ENCODE measurements around the gene GNA14. TPM values are rescaled to one million over a fixed set of nuclear protein-coding genes. Genes with fewer than 3 reads are reported as not detected.
"Not testable (repeated sequence)": the region's sequence is repeated elsewhere in the genome, so short reads cannot be mapped to it uniquely, and the experiment has no call there.

GNA14 gene
- total RNA-seq, 2 experiments from 2014 or later: 0.11 to 0.54 TPM

DNA sequence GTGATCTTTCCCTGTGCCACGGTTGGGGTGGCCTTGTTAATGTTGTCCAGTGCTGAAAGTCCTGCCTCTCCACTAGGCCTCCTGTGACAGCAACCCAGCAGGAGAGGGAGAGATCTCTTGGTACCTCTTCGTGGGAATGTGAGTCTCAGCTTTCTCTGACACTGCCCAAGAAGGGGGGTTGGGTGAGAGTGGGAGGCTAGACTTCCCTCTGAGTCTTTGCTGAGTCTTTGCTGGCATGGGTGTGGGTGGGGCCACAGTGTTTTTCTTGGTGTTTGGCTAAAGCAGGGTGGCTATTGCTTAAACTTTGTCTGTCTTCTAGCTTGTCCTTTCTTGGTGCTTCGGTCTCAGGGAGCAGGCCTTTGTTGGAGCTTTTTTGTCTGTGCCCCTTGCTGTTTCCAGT is 145.6 kb downstream of the GNA14 start:
- intact Hi-C loops (cut with DNase I, micrococcal nuclease): no loop called here
- ChIA-PET CTCF (no interaction called here), POLR2A (no interaction called here)
- H3K9me3 Mint-ChIP-seq (ENCODE audit: low read depth): no peaks in the 10 kb centered on the region
- H3K4me1 Mint-ChIP-seq: no peaks in the 10 kb centered on the region
- H3K36me3 Mint-ChIP-seq (ENCODE audit: low read depth): no peaks in the 10 kb centered on the region
- no peak for ATAC-seq
- no peaks in the 10 kb centered on the region for H3K27me3 Mint-ChIP-seq
- no peak overlapping the region for H3K4me3 Mint-ChIP-seq
- DNase-seq: no peak
- no peak overlapping the region for H3K27ac Mint-ChIP-seq

- H3K4me3 Mint-ChIP-seq: no peak overlapping the region
- H3K9me3 Mint-ChIP-seq (ENCODE audit: low read depth): no peaks in the 10 kb centered on the region
- intact Hi-C loops (cut with DNase I, micrococcal nuclease): no loop called here
- no peaks in the 10 kb centered on the region for H3K27me3 Mint-ChIP-seq
- H3K36me3 Mint-ChIP-seq (ENCODE audit: low read depth): no peaks in the 10 kb centered on the region
- CTCF ChIA-PET: interaction anchor here (0.9 to 2.8 kb wide), 2 partner anchors 11 to 37 kb away, joined by 3 to 12 read pairs; no protein-coding TSS in a partner anchor
- H3K4me1 Mint-ChIP-seq: no peaks in the 10 kb centered on the region
- no peak overlapping the region for H3K27ac Mint-ChIP-seq
- POLR2A ChIA-PET: no interaction called here
- no peak for ATAC-seq
- no peak for DNase-seq
Observed at GRCh38 chr9:77498891-77499290, 149.2 kb downstream of the GNA14 start.

- intact Hi-C loops (cut with DNase I, micrococcal nuclease): no loop called here
- Mint-ChIP-seq H3K36me3 (ENCODE audit: low read depth) (no peaks in the 10 kb centered on the region), H3K27ac (no peak overlapping the region), H3K9me3 (ENCODE audit: low read depth) (no peaks in the 10 kb centered on the region), H3K4me1 (no peaks in the 10 kb centered on the region), H3K4me3 (no peak overlapping the region), H3K27me3 (no peaks in the 10 kb centered on the region)
- DNase-seq (no peak), ATAC-seq (no peak)
- POLR2A ChIA-PET: no interaction called here
- CTCF ChIA-PET: interaction anchor here (0.9 to 2.8 kb wide), 4 partner anchors 9 to 42 kb away, joined by 3 to 12 read pairs (median 4); no protein-coding TSS in a partner anchor
Observed at GRCh38 chr9:77497322-77498198, 150.6 kb downstream of the GNA14 start.

- intact Hi-C loops (cut with DNase I, micrococcal nuclease): no loop called here
- DNase-seq (no peak), ATAC-seq (no peak)
- no peak overlapping the region for H3K27ac Mint-ChIP-seq
- H3K36me3 Mint-ChIP-seq (ENCODE audit: low read depth): no peaks in the 10 kb centered on the region
- ChIA-PET POLR2A (no interaction called here), CTCF (interaction anchor here (0.7 kb wide), 1 partner anchor 9 kb away, joined by 3 read pairs; no protein-coding TSS in a partner anchor)
- no peaks in the 10 kb centered on the region for H3K27me3 Mint-ChIP-seq
- no peaks in the 10 kb centered on the region for H3K4me1 Mint-ChIP-seq
- peaks cover 2% of the 10 kb centered on the region for H3K9me3 Mint-ChIP-seq (ENCODE audit: low read depth)
- no peak overlapping the region for H3K4me3 Mint-ChIP-seq
Observed at GRCh38 chr9:77495834-77496671, 152.1 kb downstream of the GNA14 start.

- intact Hi-C loops (cut with DNase I, micrococcal nuclease); H3K36me3 Mint-ChIP-seq (ENCODE audit: low read depth); H3K27ac Mint-ChIP-seq; DNase-seq; ATAC-seq; H3K9me3 Mint-ChIP-seq (ENCODE audit: low read depth); H3K27me3 Mint-ChIP-seq; H3K4me3 Mint-ChIP-seq: not testable (repeated sequence)
- H3K4me1 Mint-ChIP-seq: peaks cover 20% of the 10 kb centered on the region
- POLR2A ChIA-PET: interaction anchor here (1.2 kb wide), 1 partner anchor 14 kb away, joined by 4 read pairs; no protein-coding TSS in a partner anchor
- CTCF ChIA-PET: interaction anchor here (1.1 to 5.5 kb wide), 3 partner anchors 25 to 34 kb away, joined by 3 to 84 read pairs (median 6); no protein-coding TSS in a partner anchor
Observed at GRCh38 chr9:77490279-77490678, 157.8 kb downstream of the GNA14 start.

GRCh38 chr9:77489405-77490163 is 158.5 kb downstream of the GNA14 start:
- H3K27ac Mint-ChIP-seq: peak overlapping the region; percentile 62
- peak; percentile 51 for DNase-seq
- ATAC-seq; H3K27me3 Mint-ChIP-seq; H3K36me3 Mint-ChIP-seq (ENCODE audit: low read depth); H3K9me3 Mint-ChIP-seq (ENCODE audit: low read depth): not testable (repeated sequence)
- H3K4me3 Mint-ChIP-seq: peak overlapping the region; percentile 57
- H3K4me1 Mint-ChIP-seq: peaks cover 20% of the 10 kb centered on the region
- ChIA-PET CTCF (interaction anchor here (0.8 to 5.5 kb wide), 9 partner anchors 9 to 257 kb away, joined by 3 to 84 read pairs (median 6); no protein-coding TSS in a partner anchor), POLR2A (interaction anchor here (1.2 kb wide), 1 partner anchor 14 kb away, joined by 4 read pairs; no protein-coding TSS in a partner anchor)
- intact Hi-C loops (cut with DNase I, micrococcal nuclease): loop anchor here in 1 of 2 experiments (2.0 kb wide), 2 partner anchors 33 to 57 kb away; no protein-coding TSS in a partner anchor

GRCh38 chr9:77488439-77489126 is 159.5 kb downstream of the GNA14 start:
- H3K27me3 Mint-ChIP-seq: peaks cover 3% of the 10 kb centered on the region

DNA sequence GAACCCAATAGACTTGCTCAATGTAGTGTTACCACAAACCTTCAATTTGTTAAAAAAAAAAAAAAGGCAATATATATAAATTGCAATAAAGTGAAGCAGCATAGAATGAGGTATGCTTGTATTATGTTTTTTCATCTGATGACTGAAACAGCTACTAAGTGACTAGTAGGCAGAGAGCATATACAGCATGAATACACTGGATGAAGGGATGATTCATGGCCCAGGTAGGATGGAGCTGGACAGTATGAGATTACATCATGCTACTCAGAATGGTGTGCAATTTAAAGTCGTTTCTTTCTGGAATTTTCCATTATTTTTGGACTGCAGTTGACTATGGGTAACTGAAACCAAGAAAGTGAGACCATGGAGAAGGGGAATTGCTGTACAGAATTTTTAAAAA is 161.2 kb downstream of the GNA14 start:
- intact Hi-C loops (cut with DNase I, micrococcal nuclease): loop anchor here in 1 of 2 experiments (1.0 kb wide), 1 partner anchor 11 kb away; no protein-coding TSS in a partner anchor
- Mint-ChIP-seq H3K4me3 (no peak overlapping the region), H3K9me3 (ENCODE audit: low read depth) (peaks cover 7% of the 10 kb centered on the region), H3K36me3 (ENCODE audit: low read depth) (peaks cover 3% of the 10 kb centered on the region), H3K27ac (no peak overlapping the region), H3K27me3 (peaks cover 3% of the 10 kb centered on the region), H3K4me1 (peaks cover 20% of the 10 kb centered on the region)
- ATAC-seq (peak; percentile 90), DNase-seq (no peak)
- ChIA-PET POLR2A (no interaction called here), CTCF (interaction anchor here (0.6 to 5.5 kb wide), 7 partner anchors 9 to 773 kb away, joined by 3 to 84 read pairs (median 4); no protein-coding TSS in a partner anchor)

More at GRCh38 chr9:77488439-77489126, 159.5 kb downstream of the GNA14 start:
- Mint-ChIP-seq H3K4me3 (peak overlapping the region; percentile 57), H3K36me3 (ENCODE audit: low read depth) (peaks cover 3% of the 10 kb centered on the region), H3K27ac (no peak overlapping the region), H3K9me3 (ENCODE audit: low read depth) (peaks cover 7% of the 10 kb centered on the region), H3K4me1 (peaks cover 20% of the 10 kb centered on the region)
- ATAC-seq: peak; percentile 45
- ChIA-PET POLR2A (no interaction called here), CTCF (interaction anchor here (0.6 to 5.5 kb wide), 12 partner anchors 10 to 303 kb away, joined by 3 to 84 read pairs (median 3); no protein-coding TSS in a partner anchor)
- DNase-seq: no peak
- intact Hi-C loops (cut with DNase I, micrococcal nuclease): loop anchor here (1.0 to 2.0 kb wide), 4 partner anchors 30 to 56 kb away; no protein-coding TSS in a partner anchor

GRCh38 chr9:77486463-77486862 is 161.7 kb downstream of the GNA14 start:
- Mint-ChIP-seq H3K4me3 (no peak overlapping the region), H3K27ac (no peak overlapping the region), H3K27me3 (peaks cover 3% of the 10 kb centered on the region), H3K9me3 (ENCODE audit: low read depth) (peaks cover 7% of the 10 kb centered on the region), H3K4me1 (peaks cover 20% of the 10 kb centered on the region), H3K36me3 (ENCODE audit: low read depth) (peaks cover 3% of the 10 kb centered on the region)
- no peak for DNase-seq
- peak; percentile 31 for ATAC-seq
- intact Hi-C loops (cut with DNase I, micrococcal nuclease): loop anchor here in 1 of 2 experiments (1.0 kb wide), 1 partner anchor 10 kb away; no protein-coding TSS in a partner anchor
- POLR2A ChIA-PET: no interaction called here
- CTCF ChIA-PET: interaction anchor here (0.6 to 5.5 kb wide), 4 partner anchors 11 to 774 kb away, joined by 3 to 84 read pairs (median 4); no protein-coding TSS in a partner anchor
